ENCODE measurements around the gene ACTA1. TPM values are rescaled to one million over a fixed set of nuclear protein-coding genes. Genes with fewer than 3 reads are reported as not detected.
A peak's percentile ranks its signal among the peaks of the same experiment; 100 is the strongest.

The ACTA1 gene
- total RNA-seq, 1 experiment from 2014 or later: not detected

- no peak for TF ChIP-seq EZH2 (IDR thresholded peaks at IDR 0.05; ENCODE audit: borderline replicate concordance, low read depth, low read length, poor library complexity, severe bottlenecking)
- no peak for TF ChIP-seq CTCF (conservative IDR thresholded peaks at IDR 0.05; ENCODE audit: low read depth, low read length)
- intact Hi-C loops (cut with micrococcal nuclease; ENCODE audit: unreplicated experiment): no loop called here
- Histone ChIP-seq H3K9me3 (ENCODE audit: low read depth, low read length, poor library complexity, severe bottlenecking) (no peaks in the 10 kb centered on the region), H3K4me1 (ENCODE audit: insufficient read depth, low read length, poor library complexity, severe bottlenecking) (peaks cover 13% of the 10 kb centered on the region), H3K36me3 (ENCODE audit: insufficient read depth, low read length, poor library complexity, severe bottlenecking) (no peaks in the 10 kb centered on the region), H3K27ac (ENCODE audit: low read depth, low read length, poor library complexity, severe bottlenecking) (no peak overlapping the region), H3K27me3 (replicated peaks; ENCODE audit: insufficient read depth, low read depth, low read length, poor library complexity) (peaks cover 61% of the 10 kb centered on the region), H3K4me3 (ENCODE audit: low read depth, low read length, poor library complexity, severe bottlenecking) (no peak overlapping the region)
- ChIA-PET POLR2A (ENCODE audit: low non-redundant PET) (no interaction called here), CTCF (no interaction called here)
- no peak for DNase-seq (ENCODE audit: low spot score)
- BruUV-seq (replicated peaks): no TSS peak
Measured at GRCh38 chr1:229434641-229435051, 752 bp upstream of the ACTA1 start.

DNA sequence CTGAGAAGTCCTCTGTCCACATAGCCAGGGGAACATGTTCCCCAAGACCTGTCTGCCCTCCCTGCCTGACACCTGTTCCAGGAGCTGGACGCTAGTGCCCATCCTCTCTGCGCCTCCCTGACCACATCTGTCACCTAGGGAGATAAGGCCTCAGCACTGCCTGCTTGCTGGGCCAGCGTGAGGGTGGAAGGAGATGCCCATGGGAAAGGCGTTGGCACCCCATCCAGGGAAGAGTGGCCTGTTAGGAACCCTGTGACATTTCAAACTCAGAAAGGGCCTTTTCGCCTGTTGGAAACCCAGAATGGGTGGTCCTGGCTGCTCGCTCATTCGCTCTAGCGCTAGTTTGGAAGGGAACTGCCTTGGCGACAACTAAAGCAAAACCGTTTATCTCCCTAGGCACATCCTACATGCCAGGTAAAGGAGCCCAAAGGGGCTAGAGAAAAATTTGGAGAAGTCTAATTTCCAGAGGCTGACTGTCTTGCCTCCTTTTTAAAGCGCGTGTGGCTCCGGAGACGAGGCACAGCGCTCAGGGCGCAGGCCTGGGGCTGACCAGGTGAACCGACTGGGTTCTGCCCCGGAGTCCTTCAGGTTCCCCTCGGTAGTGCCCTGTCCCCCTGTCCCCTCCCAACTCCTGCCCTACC is 410 bp downstream of the ACTA1 start:
- intact Hi-C loops (cut with micrococcal nuclease; ENCODE audit: unreplicated experiment): no loop called here

GRCh38 chr1:229432905-229433304 is 989 bp downstream of the ACTA1 start:
- peak; percentile 86 for TF ChIP-seq EZH2 (IDR thresholded peaks at IDR 0.05; ENCODE audit: borderline replicate concordance, low read depth, low read length, poor library complexity, severe bottlenecking)
- no peak for TF ChIP-seq CTCF (conservative IDR thresholded peaks at IDR 0.05; ENCODE audit: low read depth, low read length)
- Histone ChIP-seq H3K27ac (ENCODE audit: low read depth, low read length, poor library complexity, severe bottlenecking) (no peak overlapping the region), H3K4me3 (ENCODE audit: low read depth, low read length, poor library complexity, severe bottlenecking) (no peak overlapping the region), H3K9me3 (ENCODE audit: low read depth, low read length, poor library complexity, severe bottlenecking) (no peaks in the 10 kb centered on the region), H3K36me3 (ENCODE audit: insufficient read depth, low read length, poor library complexity, severe bottlenecking) (no peaks in the 10 kb centered on the region), H3K4me1 (ENCODE audit: insufficient read depth, low read length, poor library complexity, severe bottlenecking) (peaks cover 13% of the 10 kb centered on the region), H3K27me3 (replicated peaks; ENCODE audit: insufficient read depth, low read depth, low read length, poor library complexity) (peaks cover 67% of the 10 kb centered on the region)
- intact Hi-C loops (cut with micrococcal nuclease; ENCODE audit: unreplicated experiment): no loop called here
- no peak for DNase-seq (ENCODE audit: low spot score)
- no TSS peak for BruUV-seq (replicated peaks)
- CTCF ChIA-PET: no interaction called here
- POLR2A ChIA-PET (ENCODE audit: low non-redundant PET): no interaction called here

More for the DNA sequence above, 410 bp downstream of the ACTA1 start:
- Histone ChIP-seq H3K4me1 (ENCODE audit: insufficient read depth, low read length, poor library complexity, severe bottlenecking) (peaks cover 13% of the 10 kb centered on the region), H3K36me3 (ENCODE audit: insufficient read depth, low read length, poor library complexity, severe bottlenecking) (no peaks in the 10 kb centered on the region), H3K4me3 (ENCODE audit: low read depth, low read length, poor library complexity, severe bottlenecking) (no peak overlapping the region), H3K27me3 (replicated peaks; ENCODE audit: insufficient read depth, low read depth, low read length, poor library complexity) (peaks cover 67% of the 10 kb centered on the region), H3K27ac (ENCODE audit: low read depth, low read length, poor library complexity, severe bottlenecking) (no peak overlapping the region), H3K9me3 (ENCODE audit: low read depth, low read length, poor library complexity, severe bottlenecking) (no peaks in the 10 kb centered on the region)
- BruUV-seq (replicated peaks): no TSS peak
- CTCF ChIA-PET: no interaction called here
- no peak for DNase-seq (ENCODE audit: low spot score)
- POLR2A ChIA-PET (ENCODE audit: low non-redundant PET): no interaction called here
- TF ChIP-seq CTCF (conservative IDR thresholded peaks at IDR 0.05; ENCODE audit: low read depth, low read length): no peak
- peak; percentile 79 for TF ChIP-seq EZH2 (IDR thresholded peaks at IDR 0.05; ENCODE audit: borderline replicate concordance, low read depth, low read length, poor library complexity, severe bottlenecking)

Measured in A673 (cell line).